OCI-LY3 (cell line): ENCODE data around the gene IFT88.

Experiments
- H2AFZ ChIP-seq: fragments of 200-600, 300-600 bp; shearing (Covaris generic); 2 replicates; pipeline ENCODE4 v1.6.0; 2014; ENCODE audit warnings: antibody characterized with exemption, low read depth, low read length
- H3K27ac ChIP-seq: fragments of 200-600, 300-600 bp; sonication (generic); 2 replicates; pipeline ENCODE4 v1.5.1; 2014; ENCODE audit warnings: mild to moderate bottlenecking, low read length, moderate library complexity, mixed read lengths
- H3K27me3 ChIP-seq: fragments of 200-600, 300-600 bp; sonication (generic); 2 replicates; pipeline ENCODE4 v1.6.1; 2014; ENCODE audit warnings: low read depth, low read length, mixed read lengths
- H3K36me3 ChIP-seq: fragments of 200-600, 300-600 bp; sonication (generic); replicated peaks from 2 replicates; pipeline ENCODE3; 2014; ENCODE audit warnings: low read depth, low read length, mixed read lengths
- H3K4me1 ChIP-seq: fragments of 300-600, 200-600 bp; sonication (generic); 2 replicates; pipeline ENCODE4 v1.6.1; 2014; ENCODE audit warnings: low read length, mixed read lengths
- H3K4me2 ChIP-seq: fragments of 200-600, 300-600 bp; sonication (generic); 2 replicates; pipeline ENCODE4 v1.6.1; 2014; ENCODE audit warnings: low read length, mixed read lengths
- H3K4me3 ChIP-seq: fragments of 300-600, 200-600 bp; sonication (generic); 2 replicates; pipeline ENCODE4 v1.5.1; 2014; ENCODE audit warnings: antibody characterized with exemption, mild to moderate bottlenecking, low read length, moderate library complexity
- H3K79me2 ChIP-seq: fragments of 300-600, 200-600 bp; shearing (Covaris generic); 2 replicates; pipeline ENCODE4 v1.6.1; 2014; ENCODE audit warnings: mild to moderate bottlenecking, low read length, mixed read lengths
- H3K9ac ChIP-seq: fragments of 300-600, 200-600 bp; shearing (Covaris generic); 2 replicates; pipeline ENCODE4 v1.6.0; 2014; ENCODE audit warnings: mild to moderate bottlenecking, low read length, moderate library complexity
- H3K9me3 ChIP-seq: fragments of 200-600, 300-600 bp; shearing (Covaris generic); 2 replicates; pipeline ENCODE4 v1.6.1; 2014; ENCODE audit warnings: low read length, mixed read lengths; ENCODE audit not compliant: insufficient read depth
- H4K20me1 ChIP-seq: fragments of 200-600, 300-600 bp; sonication (generic); 2 replicates; pipeline ENCODE4 v1.6.1; 2016; ENCODE audit warnings: low read length, mixed read lengths; ENCODE audit not compliant: insufficient read depth
- EZH2phosphoT487 ChIP-seq: fragments of 200-600 bp; shearing (Covaris generic); IDR thresholded peaks from 2 replicates; pipeline ENCODE4 v1.6.1; 2018; ENCODE audit warnings: antibody characterized with exemption, mixed run types, low read depth
- TF ChIP-seq, protein P1 (sequence below): fragments of 200-600, 300-600 bp; sonication (generic); IDR thresholded peaks from 2 replicates; pipeline ENCODE4 v1.5.1; 2014; ENCODE audit warnings: antibody characterized with exemption, low read length, low read depth

Gene IFT88

DNA sequence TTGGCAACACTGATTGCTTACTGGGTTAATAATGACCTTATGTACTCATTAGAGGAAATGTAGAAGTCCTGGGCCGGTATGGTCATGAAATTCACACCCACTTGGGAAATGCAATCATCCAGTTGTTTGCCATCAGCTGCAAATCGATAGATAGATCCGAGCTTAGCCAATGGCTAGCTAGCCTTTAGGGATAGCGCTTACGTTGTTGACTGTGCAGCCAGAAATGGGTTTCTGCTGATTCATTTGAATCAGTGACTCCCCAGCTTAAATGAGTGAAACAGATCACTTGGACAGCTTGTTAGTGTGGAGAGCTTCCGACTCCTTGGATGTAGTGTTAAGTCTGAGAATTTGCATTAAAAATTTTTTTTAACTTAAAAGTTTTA, 148.4 kb downstream of the IFT88 start:
- Histone ChIP-seq H3K4me3 (no peak overlapping the region), H3K4me2 (no peak overlapping the region), H3K79me2 (no peaks in the 10 kb centered on the region), H2AFZ (no peak overlapping the region), H3K36me3 (no peaks in the 10 kb centered on the region), H3K27ac (no peak overlapping the region), H4K20me1 (no peaks in the 10 kb centered on the region), H3K9ac (no peak overlapping the region), H3K4me1 (peaks cover 7% of the 10 kb centered on the region; the same call in 1 of the 2 replicates), H3K27me3 (peaks cover 8% of the 10 kb centered on the region), H3K9me3 (no peaks in the 10 kb centered on the region)
- TF ChIP-seq, protein P1, sequence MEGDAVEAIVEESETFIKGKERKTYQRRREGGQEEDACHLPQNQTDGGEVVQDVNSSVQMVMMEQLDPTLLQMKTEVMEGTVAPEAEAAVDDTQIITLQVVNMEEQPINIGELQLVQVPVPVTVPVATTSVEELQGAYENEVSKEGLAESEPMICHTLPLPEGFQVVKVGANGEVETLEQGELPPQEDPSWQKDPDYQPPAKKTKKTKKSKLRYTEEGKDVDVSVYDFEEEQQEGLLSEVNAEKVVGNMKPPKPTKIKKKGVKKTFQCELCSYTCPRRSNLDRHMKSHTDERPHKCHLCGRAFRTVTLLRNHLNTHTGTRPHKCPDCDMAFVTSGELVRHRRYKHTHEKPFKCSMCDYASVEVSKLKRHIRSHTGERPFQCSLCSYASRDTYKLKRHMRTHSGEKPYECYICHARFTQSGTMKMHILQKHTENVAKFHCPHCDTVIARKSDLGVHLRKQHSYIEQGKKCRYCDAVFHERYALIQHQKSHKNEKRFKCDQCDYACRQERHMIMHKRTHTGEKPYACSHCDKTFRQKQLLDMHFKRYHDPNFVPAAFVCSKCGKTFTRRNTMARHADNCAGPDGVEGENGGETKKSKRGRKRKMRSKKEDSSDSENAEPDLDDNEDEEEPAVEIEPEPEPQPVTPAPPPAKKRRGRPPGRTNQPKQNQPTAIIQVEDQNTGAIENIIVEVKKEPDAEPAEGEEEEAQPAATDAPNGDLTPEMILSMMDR: no peak
- no peak for TF ChIP-seq EZH2phosphoT487

DNA sequence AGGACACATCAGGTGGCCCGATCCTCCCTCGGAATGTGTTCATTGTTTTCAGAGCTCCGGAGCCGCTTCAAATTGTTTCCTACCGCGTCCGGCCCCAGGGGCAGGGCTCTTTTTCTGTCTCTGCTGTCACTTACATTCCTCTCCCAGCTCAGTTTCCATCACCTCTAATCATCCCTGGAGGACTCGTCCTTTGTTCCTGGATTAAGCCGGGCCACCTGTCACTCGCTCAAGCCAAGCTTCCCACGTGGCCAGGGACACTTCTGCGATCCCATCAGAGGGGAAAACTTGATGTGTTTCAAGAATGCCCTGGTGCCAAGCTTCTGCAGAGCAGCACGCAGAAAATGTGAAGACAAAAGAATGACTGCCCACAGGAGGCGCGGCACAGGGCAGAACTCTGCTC, 150.0 kb downstream of the IFT88 start:
- Histone ChIP-seq H4K20me1 (no peaks in the 10 kb centered on the region), H3K4me1 (peaks cover 7% of the 10 kb centered on the region; the same call in 1 of the 2 replicates), H3K27ac (no peak overlapping the region), H3K4me3 (no peak overlapping the region), H3K4me2 (no peak overlapping the region), H2AFZ (no peak overlapping the region), H3K9me3 (no peaks in the 10 kb centered on the region), H3K36me3 (no peaks in the 10 kb centered on the region), H3K79me2 (no peaks in the 10 kb centered on the region), H3K27me3 (peaks cover 8% of the 10 kb centered on the region), H3K9ac (no peak overlapping the region)
- TF ChIP-seq, protein P1: no peak
- TF ChIP-seq EZH2phosphoT487: no peak

DNA sequence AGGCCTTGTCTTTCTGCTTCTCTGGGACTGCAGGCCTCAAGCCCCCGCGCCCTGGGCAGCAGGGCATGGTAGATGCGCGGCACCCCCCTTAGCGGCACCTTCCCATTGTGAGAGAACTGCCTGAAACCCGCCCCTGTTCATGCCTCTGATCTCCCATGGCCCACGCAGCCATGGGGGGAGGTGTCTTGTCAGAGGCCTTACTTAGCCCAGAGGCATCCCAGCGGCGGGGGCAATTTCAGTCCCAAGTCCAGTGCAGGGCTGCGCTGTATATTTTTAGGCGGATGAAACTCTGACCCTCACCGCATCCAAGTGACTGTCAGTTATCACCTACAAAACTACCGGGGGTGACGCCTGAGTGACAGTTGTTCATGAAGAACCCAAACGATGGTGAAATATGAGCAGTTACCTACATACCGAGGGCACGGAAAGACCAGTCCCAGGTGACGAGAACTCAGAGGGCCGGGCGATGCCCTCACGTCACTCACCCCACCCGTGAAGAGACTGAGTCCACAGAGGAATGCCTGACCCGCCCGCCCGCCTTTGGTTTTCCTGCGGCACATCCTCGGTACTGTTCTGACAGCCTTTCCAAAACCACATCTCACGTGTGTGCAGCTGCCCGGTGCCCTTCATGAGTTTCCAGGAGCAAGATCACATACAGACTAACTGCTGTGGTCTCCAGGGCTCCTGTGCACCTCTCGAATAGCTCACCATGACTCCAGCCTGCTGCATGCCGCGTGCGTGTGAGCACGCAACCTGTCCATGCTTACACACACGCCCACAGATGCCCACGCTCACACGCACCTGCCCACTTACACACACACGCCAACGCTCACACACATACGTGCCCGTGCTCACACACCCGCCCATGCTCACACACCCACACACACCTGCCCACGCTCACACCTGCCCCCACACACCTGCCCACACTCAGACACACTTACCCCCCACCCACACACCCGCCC, 150.9 kb downstream of the IFT88 start:
- Histone ChIP-seq H3K79me2 (no peaks in the 10 kb centered on the region), H3K27me3 (peaks cover 8% of the 10 kb centered on the region), H3K27ac (no peak overlapping the region), H3K4me3 (no peak overlapping the region), H3K4me2 (no peak overlapping the region), H4K20me1 (no peaks in the 10 kb centered on the region), H3K9ac (no peak overlapping the region), H3K36me3 (no peaks in the 10 kb centered on the region), H2AFZ (no peak overlapping the region), H3K9me3 (no peaks in the 10 kb centered on the region), H3K4me1 (peaks cover 5% of the 10 kb centered on the region; the same call in 1 of the 2 replicates)
- no peak for TF ChIP-seq EZH2phosphoT487
- TF ChIP-seq, protein P1: no peak

DNA sequence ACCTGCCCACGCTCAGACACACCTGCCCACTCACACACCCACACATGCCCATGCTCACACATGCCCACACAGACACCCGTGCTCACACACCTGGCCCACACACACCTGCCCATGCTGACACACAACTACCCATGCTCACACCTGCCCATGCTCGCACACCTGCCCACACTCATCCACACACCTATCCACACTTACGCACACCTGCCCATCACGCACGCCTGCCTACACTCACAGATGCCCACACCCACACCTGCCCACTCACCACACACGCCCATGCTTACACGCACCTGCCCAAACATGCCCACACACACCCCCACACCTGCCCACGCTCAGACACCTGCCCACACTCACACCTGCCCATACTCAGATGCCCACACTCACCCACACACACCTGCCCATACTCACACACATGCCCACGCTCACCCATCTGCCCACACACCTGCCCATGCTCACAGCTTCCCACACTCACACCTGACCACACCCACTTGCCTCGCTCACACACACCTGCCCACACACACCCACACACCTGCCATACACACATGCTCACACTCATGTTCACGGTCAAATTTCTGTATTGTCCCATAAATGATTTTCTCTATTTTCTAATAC, 152.1 kb downstream of the IFT88 start:
- Histone ChIP-seq H4K20me1 (no peaks in the 10 kb centered on the region), H3K4me1 (no peaks in the 10 kb centered on the region), H3K27ac (no peak overlapping the region), H3K4me3 (no peak overlapping the region), H3K36me3 (no peaks in the 10 kb centered on the region), H3K79me2 (no peaks in the 10 kb centered on the region), H3K4me2 (no peak overlapping the region), H3K9ac (no peak overlapping the region), H2AFZ (no peak overlapping the region), H3K9me3 (no peaks in the 10 kb centered on the region), H3K27me3 (no peaks in the 10 kb centered on the region)
- TF ChIP-seq, protein P1: no peak
- no peak for TF ChIP-seq EZH2phosphoT487
